Endodermal cell (in vitro differentiated cells): ENCODE results near the gene BRD3. TPM values are rescaled to one million over a fixed set of nuclear protein-coding genes. Genes with fewer than 3 reads are reported as not detected.

Experiments
- DNase-seq: peaks from one replicate; pipeline ENCODE4 v3.0.0-alpha.2; 2017
- H3K27ac ChIP-seq: 2 replicates; pipeline ENCODE4 v1.5.1; 2013; ENCODE audit warnings: mild to moderate bottlenecking, low read depth, low read length, moderate library complexity
- H3K27me3 ChIP-seq: 2 replicates; pipeline ENCODE4 v1.6.1; 2013; ENCODE audit warnings: mild to moderate bottlenecking, low read length, moderate library complexity; ENCODE audit not compliant: insufficient read depth, control insufficient read depth, poor library complexity, severe bottlenecking
- H3K36me3 ChIP-seq: 2 replicates; pipeline ENCODE4 v1.7.0; 2013; ENCODE audit warnings: mild to moderate bottlenecking, low read length, moderate library complexity; ENCODE audit not compliant: control insufficient read depth, insufficient read depth
- H3K4me1 ChIP-seq: one replicate; pipeline ENCODE4 v1.7.0; 2013; ENCODE audit warnings: low read length; ENCODE audit not compliant: control insufficient read depth, insufficient read depth
- H3K4me3 ChIP-seq: 2 replicates; pipeline ENCODE4 v1.5.1; 2013; ENCODE audit warnings: mild to moderate bottlenecking, low read length, moderate library complexity
- H3K9ac ChIP-seq: 2 replicates; pipeline ENCODE4 v1.6.1; 2013; ENCODE audit warnings: mild to moderate bottlenecking, low read length, moderate library complexity; ENCODE audit not compliant: poor library complexity, severe bottlenecking; ENCODE audit errors: extremely low read depth
- H3K9me3 ChIP-seq: 2 replicates; pipeline ENCODE4 v1.6.1; 2013; ENCODE audit warnings: mild to moderate bottlenecking, low read length, moderate library complexity; ENCODE audit not compliant: control insufficient read depth
- H3K27ac Mint-ChIP-seq: 2 replicates; pipeline ENCODE4 v1.8.0; 2020; ENCODE audit warnings: mixed read lengths
- H3K27me3 Mint-ChIP-seq: 2 replicates; pipeline ENCODE4 v1.8.0; 2021; ENCODE audit warnings: mild to moderate bottlenecking, mixed read lengths; ENCODE audit not compliant: insufficient read depth
- H3K36me3 Mint-ChIP-seq: 2 replicates; pipeline ENCODE4 v1.8.0; 2020; ENCODE audit warnings: low read depth, mixed read lengths
- H3K4me1 Mint-ChIP-seq: 2 replicates; pipeline ENCODE4 v1.8.0; 2020; ENCODE audit warnings: mixed read lengths
- H3K4me3 Mint-ChIP-seq: 2 replicates; pipeline ENCODE4 v1.8.0; 2020; ENCODE audit warnings: mild to moderate bottlenecking, moderate library complexity, mixed read lengths
- H3K9me3 Mint-ChIP-seq: 2 replicates; pipeline ENCODE4 v1.8.0; 2020; ENCODE audit warnings: mild to moderate bottlenecking, mixed read lengths
- CTCF ChIP-seq: fragments of 200-600 bp; sonication (generic); conservative IDR thresholded peaks from 2 replicates; pipeline ENCODE4 v1.5.0; 2021; ENCODE audit warnings: antibody characterized with exemption, mild to moderate bottlenecking
- WGBS, 2 experiments: methylation state at CpG; one replicate each; pipeline versions ENCODE4 v1.1.5 to v1.1.7; 2013; ENCODE audit warnings: missing lambda C conversion rate in 2 of 2, mixed read lengths in 1 of 2; ENCODE audit not compliant: insufficient coverage in 1 of 2, insufficient read length in 1 of 2; 5-methylcytosine and 5-hydroxymethylcytosine counted together
- total RNA-seq, 2 donors: library from RNA; stranded (reverse); fragmentation: NEBNext Ultra II Directional in 1 of 2; extraction: Animal tissue kit (Norgen Biotek cat#: 25700) in 1 of 2; gene quantifications; 2 replicates in 1 of 2; 3 replicates in 1 of 2; pipeline ENCODE4 v1.2.1, GENCODE V29; 2021

BRD3 gene
- total RNA-seq, 2 donors from 2014 or later = 92.3 to 103 TPM

- no peak overlapping the region for H3K4me3 ChIP-seq
- no peaks in the 10 kb centered on the region for H3K36me3 ChIP-seq
- no peaks in the 10 kb centered on the region for H3K9me3 Mint-ChIP-seq
- no peak overlapping the region for H3K27ac Mint-ChIP-seq
- peaks cover 2% of the 10 kb centered on the region for H3K27me3 Mint-ChIP-seq
- H3K4me1 Mint-ChIP-seq = no peaks in the 10 kb centered on the region
- H3K27me3 ChIP-seq = no peaks in the 10 kb centered on the region
- H3K36me3 Mint-ChIP-seq = no peaks in the 10 kb centered on the region
- H3K27ac ChIP-seq = no peak overlapping the region
- no peaks in the 10 kb centered on the region for H3K9me3 ChIP-seq
- TF ChIP-seq CTCF = no peak
- WGBS, 2 experiments = 83 to 91% methylated on average over 4 to 6 of the region's 6 CpGs
- no peak overlapping the region for H3K9ac ChIP-seq
- no peak for DNase-seq
- H3K4me3 Mint-ChIP-seq = no peak overlapping the region
- H3K4me1 ChIP-seq = no peaks in the 10 kb centered on the region
Observed at GRCh38 chr9:133999851-134000265, 68.0 kb downstream of the BRD3 start.

GRCh38 chr9:133998915-133999595 is 68.8 kb downstream of the BRD3 start:
- Histone ChIP-seq H3K9ac (no peak overlapping the region), H3K9me3 (no peaks in the 10 kb centered on the region), H3K27ac (no peak overlapping the region), H3K4me1 (no peaks in the 10 kb centered on the region), H3K4me3 (no peak overlapping the region), H3K36me3 (no peaks in the 10 kb centered on the region), H3K27me3 (no peaks in the 10 kb centered on the region)
- Mint-ChIP-seq H3K9me3 (no peaks in the 10 kb centered on the region), H3K27ac (no peak overlapping the region), H3K36me3 (no peaks in the 10 kb centered on the region), H3K4me3 (no peak overlapping the region), H3K4me1 (no peaks in the 10 kb centered on the region), H3K27me3 (peaks cover 2% of the 10 kb centered on the region)
- TF ChIP-seq CTCF = no peak
- no peak for DNase-seq
- WGBS, 2 experiments = 75 to 89% methylated on average over 1 of the region's 1 CpG

- H3K27me3 Mint-ChIP-seq = peaks cover 2% of the 10 kb centered on the region
- 80 to 100% methylated on average over 2 of the region's 2 CpGs for WGBS, 2 experiments
- Histone ChIP-seq H3K27me3 (no peaks in the 10 kb centered on the region), H3K9me3 (no peaks in the 10 kb centered on the region), H3K36me3 (no peaks in the 10 kb centered on the region), H3K4me3 (no peak overlapping the region), H3K4me1 (peaks cover 7% of the 10 kb centered on the region), H3K27ac (no peak overlapping the region), H3K9ac (no peak overlapping the region)
- DNase-seq = no peak
- H3K4me3 Mint-ChIP-seq = no peak overlapping the region
- H3K9me3 Mint-ChIP-seq = no peaks in the 10 kb centered on the region
- TF ChIP-seq CTCF = no peak
- H3K4me1 Mint-ChIP-seq = no peaks in the 10 kb centered on the region
- no peaks in the 10 kb centered on the region for H3K36me3 Mint-ChIP-seq
- no peak overlapping the region for H3K27ac Mint-ChIP-seq
Observed at GRCh38 chr9:133997584-133997983, 70.2 kb downstream of the BRD3 start.
